Measurements from ENCODE around the gene HIP1R.
A peak's percentile ranks its signal among the peaks of the same experiment; 100 is the strongest.

The HIP1R gene, protein sequence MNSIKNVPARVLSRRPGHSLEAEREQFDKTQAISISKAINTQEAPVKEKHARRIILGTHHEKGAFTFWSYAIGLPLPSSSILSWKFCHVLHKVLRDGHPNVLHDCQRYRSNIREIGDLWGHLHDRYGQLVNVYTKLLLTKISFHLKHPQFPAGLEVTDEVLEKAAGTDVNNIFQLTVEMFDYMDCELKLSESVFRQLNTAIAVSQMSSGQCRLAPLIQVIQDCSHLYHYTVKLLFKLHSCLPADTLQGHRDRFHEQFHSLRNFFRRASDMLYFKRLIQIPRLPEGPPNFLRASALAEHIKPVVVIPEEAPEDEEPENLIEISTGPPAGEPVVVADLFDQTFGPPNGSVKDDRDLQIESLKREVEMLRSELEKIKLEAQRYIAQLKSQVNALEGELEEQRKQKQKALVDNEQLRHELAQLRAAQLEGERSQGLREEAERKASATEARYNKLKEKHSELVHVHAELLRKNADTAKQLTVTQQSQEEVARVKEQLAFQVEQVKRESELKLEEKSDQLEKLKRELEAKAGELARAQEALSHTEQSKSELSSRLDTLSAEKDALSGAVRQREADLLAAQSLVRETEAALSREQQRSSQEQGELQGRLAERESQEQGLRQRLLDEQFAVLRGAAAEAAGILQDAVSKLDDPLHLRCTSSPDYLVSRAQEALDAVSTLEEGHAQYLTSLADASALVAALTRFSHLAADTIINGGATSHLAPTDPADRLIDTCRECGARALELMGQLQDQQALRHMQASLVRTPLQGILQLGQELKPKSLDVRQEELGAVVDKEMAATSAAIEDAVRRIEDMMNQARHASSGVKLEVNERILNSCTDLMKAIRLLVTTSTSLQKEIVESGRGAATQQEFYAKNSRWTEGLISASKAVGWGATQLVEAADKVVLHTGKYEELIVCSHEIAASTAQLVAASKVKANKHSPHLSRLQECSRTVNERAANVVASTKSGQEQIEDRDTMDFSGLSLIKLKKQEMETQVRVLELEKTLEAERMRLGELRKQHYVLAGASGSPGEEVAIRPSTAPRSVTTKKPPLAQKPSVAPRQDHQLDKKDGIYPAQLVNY

DNA sequence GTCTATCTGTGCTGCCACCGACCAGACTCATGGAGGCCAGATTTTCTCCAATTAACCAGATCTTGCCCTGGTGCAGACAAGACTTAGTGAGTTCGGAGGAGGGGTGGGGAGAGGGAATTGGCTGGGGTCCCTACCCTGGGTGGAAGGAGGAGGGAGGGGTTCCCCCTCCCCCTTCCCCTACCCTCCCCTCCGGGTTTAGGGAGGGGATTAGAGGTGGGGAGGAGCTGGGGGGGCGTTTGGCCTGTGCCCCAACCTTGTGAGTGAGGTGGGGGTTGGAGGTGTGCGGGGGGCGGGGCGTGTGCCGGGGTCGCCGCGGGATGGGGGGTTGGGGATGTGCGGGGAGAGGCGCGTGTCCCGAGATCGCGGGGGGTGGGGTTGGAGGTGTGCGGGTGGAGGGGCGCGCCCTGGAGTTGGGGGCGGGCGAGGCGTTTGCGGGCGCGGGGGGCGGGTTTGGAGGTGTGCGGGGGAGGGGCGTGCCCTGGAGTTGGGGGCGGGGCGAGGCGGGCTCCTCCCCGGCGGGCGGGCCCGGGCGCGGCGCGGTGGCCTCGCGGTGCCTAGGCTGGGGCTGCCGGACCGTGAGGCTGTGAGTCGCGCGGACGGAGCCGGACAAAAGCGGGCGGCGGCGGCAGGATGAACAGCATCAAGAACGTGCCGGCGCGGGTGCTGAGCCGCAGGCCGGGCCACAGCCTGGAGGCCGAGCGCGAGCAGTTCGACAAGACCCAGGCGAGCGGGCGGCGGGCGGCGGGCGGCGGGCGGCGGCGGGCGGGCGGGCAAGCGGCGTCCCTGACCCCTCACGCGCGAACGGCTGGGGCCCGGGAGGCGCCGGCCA lies at the start of gene HIP1R:
TSS of gene HIP1R (plus strand) at position 537 of the 829 bp plus-strand sequence. CDS start at position 631, 94 bp downstream.
- TF ChIP-seq, protein P1, sequence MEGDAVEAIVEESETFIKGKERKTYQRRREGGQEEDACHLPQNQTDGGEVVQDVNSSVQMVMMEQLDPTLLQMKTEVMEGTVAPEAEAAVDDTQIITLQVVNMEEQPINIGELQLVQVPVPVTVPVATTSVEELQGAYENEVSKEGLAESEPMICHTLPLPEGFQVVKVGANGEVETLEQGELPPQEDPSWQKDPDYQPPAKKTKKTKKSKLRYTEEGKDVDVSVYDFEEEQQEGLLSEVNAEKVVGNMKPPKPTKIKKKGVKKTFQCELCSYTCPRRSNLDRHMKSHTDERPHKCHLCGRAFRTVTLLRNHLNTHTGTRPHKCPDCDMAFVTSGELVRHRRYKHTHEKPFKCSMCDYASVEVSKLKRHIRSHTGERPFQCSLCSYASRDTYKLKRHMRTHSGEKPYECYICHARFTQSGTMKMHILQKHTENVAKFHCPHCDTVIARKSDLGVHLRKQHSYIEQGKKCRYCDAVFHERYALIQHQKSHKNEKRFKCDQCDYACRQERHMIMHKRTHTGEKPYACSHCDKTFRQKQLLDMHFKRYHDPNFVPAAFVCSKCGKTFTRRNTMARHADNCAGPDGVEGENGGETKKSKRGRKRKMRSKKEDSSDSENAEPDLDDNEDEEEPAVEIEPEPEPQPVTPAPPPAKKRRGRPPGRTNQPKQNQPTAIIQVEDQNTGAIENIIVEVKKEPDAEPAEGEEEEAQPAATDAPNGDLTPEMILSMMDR (conservative IDR thresholded peaks at IDR 0.05; ENCODE audit: control insufficient read depth, insufficient read depth, low read depth, low read length), result no peak
- peak within 1 kb of the TSS; percentile 72 for H3K4me3 ChIP-seq (ENCODE audit: control insufficient read depth, low read depth, low read length)
- no peak for DNase-seq (ENCODE audit: low read depth)

DNA sequence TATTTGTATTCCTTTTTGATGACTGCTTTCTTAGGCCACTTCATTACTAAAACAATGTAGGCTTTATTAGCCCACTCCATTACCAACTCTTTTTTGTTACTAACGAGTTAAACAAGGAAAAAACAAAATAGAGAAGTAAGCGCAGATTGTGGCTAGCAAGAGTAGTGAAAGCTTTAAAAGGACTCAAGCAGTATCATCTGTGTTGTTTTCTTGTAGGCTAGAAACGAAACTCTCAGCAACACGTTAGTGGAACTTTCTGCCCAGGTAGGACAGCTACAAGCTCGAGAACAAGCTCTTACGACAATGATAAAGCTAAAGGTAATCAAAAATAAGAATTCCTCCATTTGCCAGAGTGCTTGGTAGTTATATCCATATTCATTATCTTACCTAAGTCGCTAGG lies 49.8 kb upstream of the HIP1R start:
- DNase-seq (ENCODE audit: low read depth), result no peak
- TF ChIP-seq, protein P1 (conservative IDR thresholded peaks at IDR 0.05; ENCODE audit: control insufficient read depth, insufficient read depth, low read depth, low read length), result no peak
- H3K4me3 ChIP-seq (ENCODE audit: control insufficient read depth, low read depth, low read length), result no peak overlapping the region

DNA sequence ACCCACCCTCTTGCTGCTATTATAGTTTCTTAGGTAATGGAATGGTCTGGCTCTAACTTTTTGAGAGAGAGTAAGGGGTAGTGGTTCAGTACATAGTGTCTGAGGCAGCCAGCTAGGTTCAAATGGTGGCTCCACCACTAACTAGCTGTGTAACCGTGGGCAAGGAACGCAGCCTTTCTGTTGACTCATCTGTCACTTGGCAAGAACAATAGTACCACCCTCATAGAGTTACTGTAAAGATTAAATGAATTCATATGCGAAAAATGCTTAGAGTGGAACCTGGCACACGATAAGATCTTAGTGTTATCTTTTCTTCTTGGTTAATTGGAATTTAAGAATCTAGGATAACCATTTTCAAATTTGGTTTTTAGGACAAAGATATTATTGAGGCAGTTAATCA lies 46.9 kb upstream of the HIP1R start:
- TF ChIP-seq, protein P1 (conservative IDR thresholded peaks at IDR 0.05; ENCODE audit: control insufficient read depth, insufficient read depth, low read depth, low read length), result no peak
- DNase-seq (ENCODE audit: low read depth), result peak; percentile 62
- H3K4me3 ChIP-seq (ENCODE audit: control insufficient read depth, low read depth, low read length), result no peak overlapping the region

DNA sequence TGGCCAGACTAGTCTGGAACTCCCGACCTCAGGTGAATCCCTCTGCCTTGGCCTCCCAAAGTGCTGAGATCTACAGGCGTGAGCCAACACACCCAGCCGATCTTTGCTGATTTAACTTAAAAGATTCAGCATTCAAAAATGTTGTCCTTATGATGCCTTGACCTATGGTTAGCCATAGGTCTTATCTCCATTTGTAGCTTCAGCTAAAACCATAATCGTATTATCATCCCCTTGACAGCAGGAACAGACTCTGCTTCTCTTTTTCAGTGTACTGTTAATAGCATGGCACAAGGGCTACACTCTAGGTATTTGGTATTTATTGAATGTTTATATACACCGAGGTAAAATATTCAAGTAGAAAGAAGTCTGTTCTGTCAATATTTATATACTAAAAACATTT lies 45.6 kb upstream of the HIP1R start:
- no peak for DNase-seq (ENCODE audit: low read depth)
- TF ChIP-seq, protein P1 (conservative IDR thresholded peaks at IDR 0.05; ENCODE audit: control insufficient read depth, insufficient read depth, low read depth, low read length), result no peak

DNA sequence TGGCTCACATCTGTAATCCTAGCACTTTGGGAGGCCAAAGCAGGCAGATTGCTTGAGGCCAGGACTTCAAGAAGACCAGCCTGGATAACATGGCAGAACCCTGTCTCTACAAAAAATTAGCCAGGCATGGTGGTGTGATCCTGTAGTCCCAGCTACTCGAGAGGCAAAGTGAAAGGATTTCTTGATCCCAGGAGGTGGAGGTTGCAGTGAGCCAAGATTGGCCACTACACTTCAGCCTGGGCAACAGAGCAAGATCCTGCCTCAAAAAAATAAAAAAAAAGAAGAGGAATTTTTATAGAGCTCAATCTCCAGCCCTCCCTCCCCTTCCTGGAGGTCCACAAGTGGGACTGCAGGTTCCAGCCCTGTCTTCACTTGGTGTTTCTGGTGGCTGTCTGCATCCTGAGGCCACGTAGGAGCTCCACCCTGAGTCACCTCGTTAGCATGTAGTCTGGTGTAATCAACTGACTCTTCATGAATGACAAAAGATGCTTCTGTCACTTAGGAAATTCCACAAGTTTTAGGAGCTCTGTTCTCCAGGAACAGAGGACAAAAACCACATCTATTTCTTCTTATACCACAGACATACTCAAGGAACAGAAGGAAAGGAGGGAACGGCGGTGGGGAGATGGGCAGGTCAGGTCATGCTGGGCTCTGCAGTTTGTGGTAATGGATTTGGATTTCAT lies 44.7 kb upstream of the HIP1R start:
- no peak overlapping the region for H3K4me3 ChIP-seq (ENCODE audit: control insufficient read depth, low read depth, low read length)
- peak; percentile 26 for DNase-seq (ENCODE audit: low read depth)
- TF ChIP-seq, protein P1 (conservative IDR thresholded peaks at IDR 0.05; ENCODE audit: control insufficient read depth, insufficient read depth, low read depth, low read length), result no peak

More for the DNA sequence above, 45.6 kb upstream of the HIP1R start:
- H3K4me3 ChIP-seq (ENCODE audit: control insufficient read depth, low read depth, low read length), result no peak overlapping the region
